HEK293 (cell line): ENCODE measurements around the gene ASPSCR1.

Experiments used
- EGR2 ChIP-seq: fragments of 450-650 bp; formaldehyde crosslinking; IDR thresholded peaks from 2 replicates; pipeline ENCODE4 v1.5.1; 2016; ENCODE audit warnings: low read depth, missing biosample characterization, missing genetic modification characterization
- GLIS1 ChIP-seq: fragments of 450-650 bp; formaldehyde crosslinking; IDR thresholded peaks from 2 replicates; pipeline ENCODE4 v1.5.1; 2016; ENCODE audit warnings: missing biosample characterization, missing genetic modification characterization
- KLF1 ChIP-seq: fragments of 450-650 bp; formaldehyde crosslinking; IDR thresholded peaks from 2 replicates; pipeline ENCODE4 v1.5.1; 2016; ENCODE audit warnings: missing biosample characterization, missing genetic modification characterization
- KLF16 ChIP-seq: fragments of 450-650 bp; formaldehyde crosslinking; IDR thresholded peaks from 2 replicates; pipeline ENCODE4 v1.5.1; 2017; ENCODE audit warnings: missing biosample characterization, missing genetic modification characterization
- PRDM1 ChIP-seq: fragments of 450-650 bp; formaldehyde crosslinking; IDR thresholded peaks from 2 replicates; pipeline ENCODE4; 2016; ENCODE audit warnings: missing biosample characterization, missing genetic modification characterization
- SALL2 ChIP-seq: fragments of 450-650 bp; formaldehyde crosslinking; IDR thresholded peaks from 2 replicates; pipeline ENCODE4 v1.5.0; 2017; ENCODE audit warnings: missing biosample characterization, mild to moderate bottlenecking, missing genetic modification characterization, borderline replicate concordance
- ZEB2 ChIP-seq: fragments of 450-650 bp; formaldehyde crosslinking; IDR thresholded peaks from 2 replicates; pipeline ENCODE4 v1.5.1; 2016; ENCODE audit warnings: missing biosample characterization, missing genetic modification characterization
- ZNF248 ChIP-seq: fragments of 450-650 bp; formaldehyde crosslinking; IDR thresholded peaks from 2 replicates; pipeline ENCODE4 v1.5.1; 2017; ENCODE audit warnings: missing biosample characterization, missing genetic modification characterization
- ZNF548 ChIP-seq: fragments of 450-650 bp; formaldehyde crosslinking; IDR thresholded peaks from 2 replicates; pipeline ENCODE4 v1.5.1; 2016; ENCODE audit warnings: missing biosample characterization, missing genetic modification characterization
- ZNF555 ChIP-seq: fragments of 450-650 bp; formaldehyde crosslinking; conservative IDR thresholded peaks from 2 replicates; pipeline ENCODE4 v1.5.1; 2017; ENCODE audit warnings: missing biosample characterization, mild to moderate bottlenecking, missing genetic modification characterization, inconsistent platforms
- ZNF558 ChIP-seq: fragments of 450-650 bp; formaldehyde crosslinking; IDR thresholded peaks from 2 replicates; pipeline ENCODE4 v1.5.1; 2016; ENCODE audit warnings: missing biosample characterization, missing genetic modification characterization
- ZNF626 ChIP-seq: fragments of 450-650 bp; sonication (Bioruptor Pico); formaldehyde crosslinking; IDR thresholded peaks from 2 replicates; pipeline ENCODE4 v1.5.1; 2018; ENCODE audit warnings: missing biosample characterization, missing genetic modification characterization, inconsistent platforms
- ZNF654 ChIP-seq: fragments of 450-650 bp; formaldehyde crosslinking; IDR thresholded peaks from 2 replicates; pipeline ENCODE4 v1.5.1; 2016; ENCODE audit warnings: low read depth, missing biosample characterization, missing genetic modification characterization
- ZNF776 ChIP-seq: fragments of 450-650 bp; formaldehyde crosslinking; IDR thresholded peaks from 2 replicates; pipeline ENCODE4 v1.5.0; 2017; ENCODE audit warnings: missing biosample characterization, missing genetic modification characterization, borderline replicate concordance
- ZNF837 ChIP-seq: fragments of 450-650 bp; formaldehyde crosslinking; IDR thresholded peaks from 2 replicates; pipeline ENCODE4 v1.5.1; 2016; ENCODE audit warnings: missing biosample characterization, missing genetic modification characterization
- TF ChIP-seq, protein P1 (sequence below): fragments of 450-650 bp; formaldehyde crosslinking; IDR thresholded peaks from 2 replicates; pipeline ENCODE4 v1.5.1; 2016; ENCODE audit warnings: missing biosample characterization, missing genetic modification characterization
- TF ChIP-seq, protein P2 (sequence below): fragments of 450-650 bp; formaldehyde crosslinking; conservative IDR thresholded peaks from 2 replicates; pipeline ENCODE4 v1.5.1; 2016; ENCODE audit warnings: low read depth, missing biosample characterization, missing genetic modification characterization
- TF ChIP-seq, protein P3 (sequence below): fragments of 450-650 bp; formaldehyde crosslinking; IDR thresholded peaks from 2 replicates; pipeline ENCODE4 v1.5.1; 2016; ENCODE audit warnings: missing biosample characterization, missing genetic modification characterization, low read depth
- TF ChIP-seq, protein P4 (sequence below): fragments of 450-650 bp; formaldehyde crosslinking; IDR thresholded peaks from 2 replicates; pipeline ENCODE4 v1.5.1; 2016; ENCODE audit warnings: missing biosample characterization, missing genetic modification characterization, borderline replicate concordance
- TF ChIP-seq, protein P5 (sequence below): fragments of 450-650 bp; formaldehyde crosslinking; IDR thresholded peaks from 2 replicates; pipeline ENCODE4 v1.5.1; 2017; ENCODE audit warnings: missing biosample characterization, mild to moderate bottlenecking, missing genetic modification characterization, moderate library complexity
- TF ChIP-seq, protein P6 (sequence below): fragments of 450-650 bp; formaldehyde crosslinking; IDR thresholded peaks from 2 replicates; pipeline ENCODE4 v1.5.1; 2016; ENCODE audit warnings: missing biosample characterization, missing genetic modification characterization

Gene ASPSCR1

DNA sequence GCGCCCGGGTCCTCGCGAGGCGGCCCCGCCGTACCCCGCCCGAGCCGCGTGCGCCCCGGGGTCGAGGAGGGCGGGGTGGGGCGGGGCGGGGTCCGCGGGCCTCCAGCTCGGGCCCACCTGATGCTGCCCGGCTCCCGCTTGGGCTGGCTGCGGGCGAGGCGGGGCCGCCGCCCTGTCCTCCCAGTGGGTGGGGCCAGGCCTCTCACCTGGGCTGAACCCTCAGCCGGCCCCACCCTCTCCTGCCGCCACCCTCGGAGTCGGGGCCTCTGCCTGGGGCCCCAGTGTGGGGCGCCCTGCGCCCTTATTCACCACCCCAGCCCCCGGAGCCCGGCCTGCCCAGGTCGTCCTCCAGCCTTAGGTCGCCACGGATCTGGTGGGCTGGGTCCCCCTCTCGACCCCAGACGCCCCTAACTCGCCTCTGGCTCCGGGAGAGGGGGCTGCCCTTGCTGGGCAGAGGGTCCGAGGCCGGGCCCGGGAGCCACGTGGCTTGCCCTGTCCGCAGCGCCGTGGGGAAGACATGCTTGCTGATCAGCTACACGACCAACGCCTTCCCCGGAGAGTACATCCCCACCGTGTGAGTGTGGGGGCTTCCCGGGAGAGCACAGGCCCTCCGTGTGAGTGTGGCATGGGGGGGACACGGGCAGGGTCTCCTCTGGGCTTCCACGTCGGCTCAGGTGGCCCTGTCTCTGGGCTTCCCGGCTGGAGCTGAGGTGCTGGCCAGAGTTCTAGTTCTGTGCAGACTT lies 54.6 kb downstream of the ASPSCR1 start (continued):
- TF ChIP-seq, protein P1, sequence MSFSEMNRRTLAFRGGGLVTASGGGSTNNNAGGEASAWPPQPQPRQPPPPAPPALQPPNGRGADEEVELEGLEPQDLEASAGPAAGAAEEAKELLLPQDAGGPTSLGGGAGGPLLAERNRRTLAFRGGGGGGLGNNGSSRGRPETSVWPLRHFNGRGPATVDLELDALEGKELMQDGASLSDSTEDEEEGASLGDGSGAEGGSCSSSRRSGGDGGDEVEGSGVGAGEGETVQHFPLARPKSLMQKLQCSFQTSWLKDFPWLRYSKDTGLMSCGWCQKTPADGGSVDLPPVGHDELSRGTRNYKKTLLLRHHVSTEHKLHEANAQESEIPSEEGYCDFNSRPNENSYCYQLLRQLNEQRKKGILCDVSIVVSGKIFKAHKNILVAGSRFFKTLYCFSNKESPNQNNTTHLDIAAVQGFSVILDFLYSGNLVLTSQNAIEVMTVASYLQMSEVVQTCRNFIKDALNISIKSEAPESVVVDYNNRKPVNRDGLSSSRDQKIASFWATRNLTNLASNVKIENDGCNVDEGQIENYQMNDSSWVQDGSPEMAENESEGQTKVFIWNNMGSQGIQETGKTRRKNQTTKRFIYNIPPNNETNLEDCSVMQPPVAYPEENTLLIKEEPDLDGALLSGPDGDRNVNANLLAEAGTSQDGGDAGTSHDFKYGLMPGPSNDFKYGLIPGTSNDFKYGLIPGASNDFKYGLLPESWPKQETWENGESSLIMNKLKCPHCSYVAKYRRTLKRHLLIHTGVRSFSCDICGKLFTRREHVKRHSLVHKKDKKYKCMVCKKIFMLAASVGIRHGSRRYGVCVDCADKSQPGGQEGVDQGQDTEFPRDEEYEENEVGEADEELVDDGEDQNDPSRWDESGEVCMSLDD (tag by site-specific recombination), result peak; percentile 80
- TF ChIP-seq ZNF776 (tag by site-specific recombination) (no peak), ZNF558 (tag by site-specific recombination) (no peak), KLF16 (no peak), ZNF837 (no peak), ZNF654 (tag by site-specific recombination) (no peak), ZNF548 (tag by site-specific recombination) (no peak), ZNF248 (tag by site-specific recombination) (no peak), EGR2 (no peak), SALL2 (no peak), KLF1 (tag by site-specific recombination) (peak; percentile 98), GLIS1 (tag by site-specific recombination) (peak; percentile 75), ZNF626 (no peak), PRDM1 (tag by site-specific recombination) (no peak), ZNF555 (tag by site-specific recombination) (no peak), ZEB2 (tag by site-specific recombination) (peak; percentile 43; the same call in 1 of the 2 replicates)
- TF ChIP-seq, protein P2, sequence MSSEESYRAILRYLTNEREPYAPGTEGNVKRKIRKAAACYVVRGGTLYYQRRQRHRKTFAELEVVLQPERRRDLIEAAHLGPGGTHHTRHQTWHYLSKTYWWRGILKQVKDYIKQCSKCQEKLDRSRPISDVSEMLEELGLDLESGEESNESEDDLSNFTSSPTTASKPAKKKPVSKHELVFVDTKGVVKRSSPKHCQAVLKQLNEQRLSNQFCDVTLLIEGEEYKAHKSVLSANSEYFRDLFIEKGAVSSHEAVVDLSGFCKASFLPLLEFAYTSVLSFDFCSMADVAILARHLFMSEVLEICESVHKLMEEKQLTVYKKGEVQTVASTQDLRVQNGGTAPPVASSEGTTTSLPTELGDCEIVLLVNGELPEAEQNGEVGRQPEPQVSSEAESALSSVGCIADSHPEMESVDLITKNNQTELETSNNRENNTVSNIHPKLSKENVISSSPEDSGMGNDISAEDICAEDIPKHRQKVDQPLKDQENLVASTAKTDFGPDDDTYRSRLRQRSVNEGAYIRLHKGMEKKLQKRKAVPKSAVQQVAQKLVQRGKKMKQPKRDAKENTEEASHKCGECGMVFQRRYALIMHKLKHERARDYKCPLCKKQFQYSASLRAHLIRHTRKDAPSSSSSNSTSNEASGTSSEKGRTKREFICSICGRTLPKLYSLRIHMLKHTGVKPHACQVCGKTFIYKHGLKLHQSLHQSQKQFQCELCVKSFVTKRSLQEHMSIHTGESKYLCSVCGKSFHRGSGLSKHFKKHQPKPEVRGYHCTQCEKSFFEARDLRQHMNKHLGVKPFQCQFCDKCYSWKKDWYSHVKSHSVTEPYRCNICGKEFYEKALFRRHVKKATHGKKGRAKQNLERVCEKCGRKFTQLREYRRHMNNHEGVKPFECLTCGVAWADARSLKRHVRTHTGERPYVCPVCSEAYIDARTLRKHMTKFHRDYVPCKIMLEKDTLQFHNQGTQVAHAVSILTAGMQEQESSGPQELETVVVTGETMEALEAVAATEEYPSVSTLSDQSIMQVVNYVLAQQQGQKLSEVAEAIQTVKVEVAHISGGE, result no peak
- TF ChIP-seq, protein P3, sequence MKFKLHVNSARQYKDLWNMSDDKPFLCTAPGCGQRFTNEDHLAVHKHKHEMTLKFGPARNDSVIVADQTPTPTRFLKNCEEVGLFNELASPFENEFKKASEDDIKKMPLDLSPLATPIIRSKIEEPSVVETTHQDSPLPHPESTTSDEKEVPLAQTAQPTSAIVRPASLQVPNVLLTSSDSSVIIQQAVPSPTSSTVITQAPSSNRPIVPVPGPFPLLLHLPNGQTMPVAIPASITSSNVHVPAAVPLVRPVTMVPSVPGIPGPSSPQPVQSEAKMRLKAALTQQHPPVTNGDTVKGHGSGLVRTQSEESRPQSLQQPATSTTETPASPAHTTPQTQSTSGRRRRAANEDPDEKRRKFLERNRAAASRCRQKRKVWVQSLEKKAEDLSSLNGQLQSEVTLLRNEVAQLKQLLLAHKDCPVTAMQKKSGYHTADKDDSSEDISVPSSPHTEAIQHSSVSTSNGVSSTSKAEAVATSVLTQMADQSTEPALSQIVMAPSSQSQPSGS (tag by site-specific recombination), result no peak
- TF ChIP-seq, protein P4, sequence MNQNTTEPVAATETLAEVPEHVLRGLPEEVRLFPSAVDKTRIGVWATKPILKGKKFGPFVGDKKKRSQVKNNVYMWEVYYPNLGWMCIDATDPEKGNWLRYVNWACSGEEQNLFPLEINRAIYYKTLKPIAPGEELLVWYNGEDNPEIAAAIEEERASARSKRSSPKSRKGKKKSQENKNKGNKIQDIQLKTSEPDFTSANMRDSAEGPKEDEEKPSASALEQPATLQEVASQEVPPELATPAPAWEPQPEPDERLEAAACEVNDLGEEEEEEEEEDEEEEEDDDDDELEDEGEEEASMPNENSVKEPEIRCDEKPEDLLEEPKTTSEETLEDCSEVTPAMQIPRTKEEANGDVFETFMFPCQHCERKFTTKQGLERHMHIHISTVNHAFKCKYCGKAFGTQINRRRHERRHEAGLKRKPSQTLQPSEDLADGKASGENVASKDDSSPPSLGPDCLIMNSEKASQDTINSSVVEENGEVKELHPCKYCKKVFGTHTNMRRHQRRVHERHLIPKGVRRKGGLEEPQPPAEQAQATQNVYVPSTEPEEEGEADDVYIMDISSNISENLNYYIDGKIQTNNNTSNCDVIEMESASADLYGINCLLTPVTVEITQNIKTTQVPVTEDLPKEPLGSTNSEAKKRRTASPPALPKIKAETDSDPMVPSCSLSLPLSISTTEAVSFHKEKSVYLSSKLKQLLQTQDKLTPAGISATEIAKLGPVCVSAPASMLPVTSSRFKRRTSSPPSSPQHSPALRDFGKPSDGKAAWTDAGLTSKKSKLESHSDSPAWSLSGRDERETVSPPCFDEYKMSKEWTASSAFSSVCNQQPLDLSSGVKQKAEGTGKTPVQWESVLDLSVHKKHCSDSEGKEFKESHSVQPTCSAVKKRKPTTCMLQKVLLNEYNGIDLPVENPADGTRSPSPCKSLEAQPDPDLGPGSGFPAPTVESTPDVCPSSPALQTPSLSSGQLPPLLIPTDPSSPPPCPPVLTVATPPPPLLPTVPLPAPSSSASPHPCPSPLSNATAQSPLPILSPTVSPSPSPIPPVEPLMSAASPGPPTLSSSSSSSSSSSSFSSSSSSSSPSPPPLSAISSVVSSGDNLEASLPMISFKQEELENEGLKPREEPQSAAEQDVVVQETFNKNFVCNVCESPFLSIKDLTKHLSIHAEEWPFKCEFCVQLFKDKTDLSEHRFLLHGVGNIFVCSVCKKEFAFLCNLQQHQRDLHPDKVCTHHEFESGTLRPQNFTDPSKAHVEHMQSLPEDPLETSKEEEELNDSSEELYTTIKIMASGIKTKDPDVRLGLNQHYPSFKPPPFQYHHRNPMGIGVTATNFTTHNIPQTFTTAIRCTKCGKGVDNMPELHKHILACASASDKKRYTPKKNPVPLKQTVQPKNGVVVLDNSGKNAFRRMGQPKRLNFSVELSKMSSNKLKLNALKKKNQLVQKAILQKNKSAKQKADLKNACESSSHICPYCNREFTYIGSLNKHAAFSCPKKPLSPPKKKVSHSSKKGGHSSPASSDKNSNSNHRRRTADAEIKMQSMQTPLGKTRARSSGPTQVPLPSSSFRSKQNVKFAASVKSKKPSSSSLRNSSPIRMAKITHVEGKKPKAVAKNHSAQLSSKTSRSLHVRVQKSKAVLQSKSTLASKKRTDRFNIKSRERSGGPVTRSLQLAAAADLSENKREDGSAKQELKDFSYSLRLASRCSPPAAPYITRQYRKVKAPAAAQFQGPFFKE (tag by site-specific recombination), result no peak
- TF ChIP-seq, protein P5, sequence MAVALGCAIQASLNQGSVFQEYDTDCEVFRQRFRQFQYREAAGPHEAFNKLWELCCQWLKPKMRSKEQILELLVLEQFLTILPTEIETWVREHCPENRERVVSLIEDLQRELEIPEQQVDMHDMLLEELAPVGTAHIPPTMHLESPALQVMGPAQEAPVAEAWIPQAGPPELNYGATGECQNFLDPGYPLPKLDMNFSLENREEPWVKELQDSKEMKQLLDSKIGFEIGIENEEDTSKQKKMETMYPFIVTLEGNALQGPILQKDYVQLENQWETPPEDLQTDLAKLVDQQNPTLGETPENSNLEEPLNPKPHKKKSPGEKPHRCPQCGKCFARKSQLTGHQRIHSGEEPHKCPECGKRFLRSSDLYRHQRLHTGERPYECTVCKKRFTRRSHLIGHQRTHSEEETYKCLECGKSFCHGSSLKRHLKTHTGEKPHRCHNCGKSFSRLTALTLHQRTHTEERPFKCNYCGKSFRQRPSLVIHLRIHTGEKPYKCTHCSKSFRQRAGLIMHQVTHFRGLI (tag by site-specific recombination), result no peak
- TF ChIP-seq, protein P6, sequence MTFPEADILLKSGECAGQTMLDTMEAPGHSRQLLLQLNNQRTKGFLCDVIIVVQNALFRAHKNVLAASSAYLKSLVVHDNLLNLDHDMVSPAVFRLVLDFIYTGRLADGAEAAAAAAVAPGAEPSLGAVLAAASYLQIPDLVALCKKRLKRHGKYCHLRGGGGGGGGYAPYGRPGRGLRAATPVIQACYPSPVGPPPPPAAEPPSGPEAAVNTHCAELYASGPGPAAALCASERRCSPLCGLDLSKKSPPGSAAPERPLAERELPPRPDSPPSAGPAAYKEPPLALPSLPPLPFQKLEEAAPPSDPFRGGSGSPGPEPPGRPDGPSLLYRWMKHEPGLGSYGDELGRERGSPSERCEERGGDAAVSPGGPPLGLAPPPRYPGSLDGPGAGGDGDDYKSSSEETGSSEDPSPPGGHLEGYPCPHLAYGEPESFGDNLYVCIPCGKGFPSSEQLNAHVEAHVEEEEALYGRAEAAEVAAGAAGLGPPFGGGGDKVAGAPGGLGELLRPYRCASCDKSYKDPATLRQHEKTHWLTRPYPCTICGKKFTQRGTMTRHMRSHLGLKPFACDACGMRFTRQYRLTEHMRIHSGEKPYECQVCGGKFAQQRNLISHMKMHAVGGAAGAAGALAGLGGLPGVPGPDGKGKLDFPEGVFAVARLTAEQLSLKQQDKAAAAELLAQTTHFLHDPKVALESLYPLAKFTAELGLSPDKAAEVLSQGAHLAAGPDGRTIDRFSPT (tag by site-specific recombination), result 0 out of 2 replicates have a peak, but pooled peaks have one; percentile 16
